GM13976 (cell line): ENCODE measurements around the gene TIAM2.

Experiments
- DNase-seq: peaks from one replicate; pipeline ENCODE4 v3.0.0; 2012; ENCODE audit warnings: low spot score
- CTCF ChIP-seq: IDR thresholded peaks from 2 replicates; pipeline ENCODE4 v1.5.1; 2012; ENCODE audit warnings: borderline replicate concordance, mild to moderate bottlenecking; ENCODE audit not compliant: insufficient read depth; ENCODE audit errors: extremely low read depth, missing control alignments, control extremely low read depth
- in situ Hi-C: fragments of 300-500 bp; cut with MboI; formaldehyde crosslinking; loops from one replicate; pipeline ENCODE4 v1.12.0; 2022; ENCODE audit warnings: low sequenced_read_pairs, mixed read lengths, inconsistent platforms; ENCODE audit not compliant: unreplicated experiment

TIAM2 gene

GRCh38 chr6:155273431-155273830 lies 278.3 kb downstream of the TIAM2 start:
- DNase-seq = no peak
- in situ Hi-C loops = no loop called here

GRCh38 chr6:155274106-155274505 lies 279.0 kb downstream of the TIAM2 start:
- TF ChIP-seq CTCF = no peak
- in situ Hi-C loops = no loop called here
- no peak for DNase-seq

More at GRCh38 chr6:155273431-155273830, 278.3 kb downstream of the TIAM2 start:
- TF ChIP-seq CTCF = no peak

- in situ Hi-C loops = no loop called here
- no peak for TF ChIP-seq CTCF
- DNase-seq = no peak
These were observed 279.4 kb downstream of the TIAM2 start for GRCh38 chr6:155274533-155274932.

GRCh38 chr6:155275808-155276480 lies 280.8 kb downstream of the TIAM2 start:
- no peak for TF ChIP-seq CTCF
- in situ Hi-C loops = no loop called here
- no peak for DNase-seq

- TF ChIP-seq CTCF = no peak
These were observed 281.5 kb downstream of the TIAM2 start for GRCh38 chr6:155276638-155277037.

GRCh38 chr6:155278319-155279049 lies 283.4 kb downstream of the TIAM2 start:
- DNase-seq = no peak
- in situ Hi-C loops = no loop called here
- no peak for TF ChIP-seq CTCF

More at GRCh38 chr6:155276638-155277037, 281.5 kb downstream of the TIAM2 start:
- DNase-seq = no peak
- in situ Hi-C loops = no loop called here
